Testis (tissue), 2 donors: Measurements from ENCODE around the gene THSD4.

Source experiments
- POLR2A ChIP-seq: fragments of 450-650 bp; IDR thresholded peaks from one replicate; pipeline ENCODE4 v1.6.1; 2017; ENCODE audit warnings: antibody characterized with exemption, mild to moderate bottlenecking, moderate library complexity
- TF ChIP-seq, protein P1 (sequence below), 3 experiments: fragments of 450-650 bp in 2 of 3; fragments of 200-600 bp in 1 of 3; sonication (generic) in 1 of 3; IDR thresholded peaks; one replicate each; pipeline ENCODE4 v1.5.1; 2016 to 2019; ENCODE audit warnings: antibody characterized with exemption in 3 of 3, mild to moderate bottlenecking in 2 of 3, moderate library complexity in 1 of 3

DNA sequence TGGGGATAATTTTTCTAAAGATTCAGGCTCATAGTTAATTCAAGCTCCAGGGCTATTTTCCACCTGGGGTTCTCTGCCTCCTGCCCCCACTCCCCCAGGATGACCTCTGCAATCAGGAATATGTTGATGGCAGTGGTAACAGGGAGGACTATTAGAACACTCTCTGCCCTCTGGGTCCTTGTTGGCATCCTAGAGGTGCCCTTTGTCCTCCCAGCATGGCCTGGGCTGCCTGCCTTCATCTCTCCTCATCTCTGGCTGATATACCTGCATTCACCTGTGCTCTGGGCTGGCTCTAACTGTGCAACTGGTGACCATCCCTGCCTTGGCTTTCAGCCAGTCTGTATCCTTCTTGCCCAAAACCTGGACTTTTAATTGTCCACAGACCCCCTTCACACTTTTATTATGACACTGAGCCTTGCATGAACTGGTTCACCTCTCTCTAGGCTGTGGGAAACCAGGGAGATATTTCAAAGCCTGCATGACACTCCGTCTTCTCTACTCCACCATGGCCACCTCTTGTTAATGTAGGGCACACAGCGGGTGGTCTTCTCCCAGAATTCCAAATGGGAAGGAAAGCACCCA, 199.8 kb downstream of the THSD4 start:
- TF ChIP-seq, protein P1, sequence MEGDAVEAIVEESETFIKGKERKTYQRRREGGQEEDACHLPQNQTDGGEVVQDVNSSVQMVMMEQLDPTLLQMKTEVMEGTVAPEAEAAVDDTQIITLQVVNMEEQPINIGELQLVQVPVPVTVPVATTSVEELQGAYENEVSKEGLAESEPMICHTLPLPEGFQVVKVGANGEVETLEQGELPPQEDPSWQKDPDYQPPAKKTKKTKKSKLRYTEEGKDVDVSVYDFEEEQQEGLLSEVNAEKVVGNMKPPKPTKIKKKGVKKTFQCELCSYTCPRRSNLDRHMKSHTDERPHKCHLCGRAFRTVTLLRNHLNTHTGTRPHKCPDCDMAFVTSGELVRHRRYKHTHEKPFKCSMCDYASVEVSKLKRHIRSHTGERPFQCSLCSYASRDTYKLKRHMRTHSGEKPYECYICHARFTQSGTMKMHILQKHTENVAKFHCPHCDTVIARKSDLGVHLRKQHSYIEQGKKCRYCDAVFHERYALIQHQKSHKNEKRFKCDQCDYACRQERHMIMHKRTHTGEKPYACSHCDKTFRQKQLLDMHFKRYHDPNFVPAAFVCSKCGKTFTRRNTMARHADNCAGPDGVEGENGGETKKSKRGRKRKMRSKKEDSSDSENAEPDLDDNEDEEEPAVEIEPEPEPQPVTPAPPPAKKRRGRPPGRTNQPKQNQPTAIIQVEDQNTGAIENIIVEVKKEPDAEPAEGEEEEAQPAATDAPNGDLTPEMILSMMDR (IDR thresholded peaks at IDR 0.05): no peak
- TF ChIP-seq POLR2A: no peak
